ENCODE data around the gene PLXNB2. TPM values are rescaled to one million over a fixed set of nuclear protein-coding genes. Genes with fewer than 3 reads are reported as not detected.

PLXNB2 gene
- total RNA-seq, 3 donors from 2014 or later (not counting 1 experiment from before 2014, with no cell fraction given): 6.0 to 34.7 (median 18.9) TPM

DNA sequence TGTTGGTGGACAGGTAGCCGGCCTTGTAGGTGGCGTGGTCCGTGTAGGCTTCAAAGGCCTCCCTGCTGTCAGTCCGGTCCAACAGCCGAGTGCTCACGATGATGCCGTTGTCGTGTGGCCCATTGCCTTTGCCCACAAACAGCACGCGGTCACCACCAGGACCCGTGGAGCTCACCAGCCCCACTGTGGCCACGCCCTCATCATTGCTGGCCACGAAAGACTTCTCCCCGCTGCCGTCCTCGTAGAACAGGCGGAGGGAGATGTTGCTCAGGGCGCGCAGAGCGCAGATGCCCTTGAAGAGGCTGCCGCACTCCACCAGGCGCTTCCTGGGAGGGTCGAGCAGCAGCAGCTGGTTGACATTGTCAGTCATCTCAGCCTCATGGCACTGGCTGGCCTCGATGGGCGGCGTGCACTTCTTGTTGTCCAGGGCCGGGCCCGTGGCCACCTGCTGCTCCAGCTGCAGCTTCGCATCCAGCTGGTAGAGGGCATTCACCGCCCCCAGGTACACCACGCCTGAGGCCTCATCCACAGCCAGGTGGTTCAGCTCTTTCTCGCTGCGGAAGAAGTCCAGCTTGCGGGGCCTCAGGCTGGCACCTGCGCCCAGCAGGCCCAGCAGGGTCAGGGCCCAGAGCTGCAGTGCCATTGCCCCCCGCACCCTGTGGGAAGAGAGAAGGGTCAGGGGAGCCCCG is 17.4 kb downstream of the PLXNB2 start:
- DNase-seq (no peak), ATAC-seq (no peak)
- H3K27me3 Mint-ChIP-seq (ENCODE audit: low read depth in 2 of 2): peaks cover 9 to 14% of the 10 kb centered on the region in 2 donors
- intact Hi-C loops (cut with micrococcal nuclease): no loop called here
- H3K4me3 Mint-ChIP-seq: no peak overlapping the region
- no peaks in the 10 kb centered on the region for H3K36me3 Mint-ChIP-seq
- Histone ChIP-seq H3K36me3 (ENCODE audit: control insufficient read depth, insufficient read depth, low read length) (no peaks in the 10 kb centered on the region), H3K9me3 (ENCODE audit: control insufficient read depth, insufficient read depth, low read length) (no peaks in the 10 kb centered on the region), H3K4me3 (ENCODE audit: low read length) (no peak overlapping the region), H3K4me1 (ENCODE audit: control insufficient read depth, insufficient read depth, low read length) (peaks cover 27% of the 10 kb centered on the region), H3K27ac (ENCODE audit: low read length) (no peak overlapping the region), H3K27me3 (ENCODE audit: control insufficient read depth, insufficient read depth, low read length) (no peaks in the 10 kb centered on the region)
- WGBS (ENCODE audit: insufficient coverage): 92% methylated on average over 37 of the region's 37 CpGs
- no peaks in the 10 kb centered on the region for H3K9me3 Mint-ChIP-seq
- TF ChIP-seq CTCF (IDR thresholded peaks at IDR 0.05): no peak
- H3K27ac Mint-ChIP-seq: no peak overlapping the region
- peaks cover 0 to 5% of the 10 kb centered on the region in 2 donors for H3K4me1 Mint-ChIP-seq

DNA sequence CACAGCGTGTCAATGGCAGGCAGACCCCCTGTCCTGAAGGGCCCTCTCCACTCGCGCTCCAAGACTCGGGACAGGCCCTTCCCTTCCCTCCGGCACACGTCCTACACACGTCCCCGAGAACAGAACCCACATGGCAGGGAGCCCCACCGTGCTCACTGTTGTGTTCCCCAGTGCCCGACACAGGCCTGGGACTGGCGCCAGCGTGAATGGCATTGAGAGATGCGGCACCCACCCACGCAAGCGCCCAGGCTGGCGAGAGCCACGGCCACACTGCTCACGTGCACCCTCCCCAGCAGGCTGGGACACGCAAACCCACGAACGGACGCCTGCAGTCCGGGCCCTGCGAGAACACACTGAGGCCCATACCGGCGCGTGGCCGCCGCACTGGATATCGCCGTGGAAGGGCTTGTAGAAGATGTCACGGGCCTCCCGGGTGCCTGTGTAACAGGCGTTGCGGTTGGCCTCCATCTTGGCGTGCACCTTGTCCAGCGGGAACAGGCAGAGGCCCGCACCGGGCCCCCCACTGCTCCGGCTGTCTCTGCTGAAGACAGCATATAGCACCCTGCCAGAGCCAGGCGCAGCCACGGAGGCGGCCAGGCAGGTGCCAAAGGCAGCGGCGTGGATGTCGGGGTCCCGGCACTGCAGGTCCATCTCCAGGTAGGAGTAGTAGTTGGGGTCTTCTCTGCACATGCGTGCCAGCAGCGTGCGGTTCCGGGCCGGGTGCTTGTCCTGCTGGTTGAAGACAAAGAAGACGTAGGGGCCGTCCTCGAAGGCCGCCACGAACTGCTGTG is 18.1 kb downstream of the PLXNB2 start:
- no peak for DNase-seq
- peaks cover 9 to 14% of the 10 kb centered on the region in 2 donors for H3K27me3 Mint-ChIP-seq (ENCODE audit: low read depth in 2 of 2)
- H3K4me1 Mint-ChIP-seq: peaks cover 0 to 5% of the 10 kb centered on the region in 2 donors
- TF ChIP-seq CTCF (IDR thresholded peaks at IDR 0.05): no peak
- Histone ChIP-seq H3K27me3 (ENCODE audit: control insufficient read depth, insufficient read depth, low read length) (no peaks in the 10 kb centered on the region), H3K9me3 (ENCODE audit: control insufficient read depth, insufficient read depth, low read length) (no peaks in the 10 kb centered on the region), H3K4me3 (ENCODE audit: low read length) (no peak overlapping the region), H3K36me3 (ENCODE audit: control insufficient read depth, insufficient read depth, low read length) (no peaks in the 10 kb centered on the region), H3K4me1 (ENCODE audit: control insufficient read depth, insufficient read depth, low read length) (peaks cover 27% of the 10 kb centered on the region), H3K27ac (ENCODE audit: low read length) (no peak overlapping the region)
- 96% methylated on average over 57 of the region's 57 CpGs for WGBS (ENCODE audit: insufficient coverage)
- no peaks in the 10 kb centered on the region for H3K36me3 Mint-ChIP-seq
- no peak overlapping the region for H3K27ac Mint-ChIP-seq
- H3K9me3 Mint-ChIP-seq: no peaks in the 10 kb centered on the region
- no peak for ATAC-seq
- intact Hi-C loops (cut with micrococcal nuclease): no loop called here
- H3K4me3 Mint-ChIP-seq: no peak overlapping the region

DNA sequence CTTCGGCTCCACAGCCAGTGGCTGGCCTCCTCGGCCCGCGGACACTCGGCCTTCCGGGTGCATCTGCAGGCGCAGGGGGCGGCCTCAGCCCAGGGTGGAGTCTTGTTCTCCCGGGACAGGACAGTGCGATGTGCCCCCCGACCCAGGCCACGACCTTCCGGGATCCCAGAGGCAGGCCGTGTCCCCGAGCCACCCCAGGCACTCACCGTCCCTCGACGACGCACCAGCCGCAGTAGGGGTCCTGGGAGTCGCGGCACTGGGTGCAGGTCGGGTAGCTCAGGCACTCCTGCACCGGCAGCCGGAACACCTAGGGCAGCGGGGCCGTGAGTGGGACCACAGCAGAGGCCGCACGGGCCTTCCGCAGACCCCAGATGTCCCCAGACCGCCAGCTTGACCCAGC is 19.7 kb downstream of the PLXNB2 start:
- DNase-seq (no peak), ATAC-seq (no peak)
- intact Hi-C loops (cut with micrococcal nuclease): no loop called here
- H3K27me3 Mint-ChIP-seq (ENCODE audit: low read depth in 2 of 2): peaks cover 6 to 10% of the 10 kb centered on the region in 2 donors
- Histone ChIP-seq H3K4me3 (ENCODE audit: low read length) (no peak overlapping the region), H3K4me1 (ENCODE audit: control insufficient read depth, insufficient read depth, low read length) (peaks cover 15% of the 10 kb centered on the region), H3K9me3 (ENCODE audit: control insufficient read depth, insufficient read depth, low read length) (no peaks in the 10 kb centered on the region), H3K27ac (ENCODE audit: low read length) (no peak overlapping the region), H3K36me3 (ENCODE audit: control insufficient read depth, insufficient read depth, low read length) (no peaks in the 10 kb centered on the region), H3K27me3 (ENCODE audit: control insufficient read depth, insufficient read depth, low read length) (no peaks in the 10 kb centered on the region)
- no peak for TF ChIP-seq CTCF (IDR thresholded peaks at IDR 0.05)
- WGBS (ENCODE audit: insufficient coverage): 95% methylated on average over 31 of the region's 31 CpGs
- H3K36me3 Mint-ChIP-seq: no peaks in the 10 kb centered on the region
- H3K4me1 Mint-ChIP-seq: peaks cover 0 to 3% of the 10 kb centered on the region in 2 donors
- H3K27ac Mint-ChIP-seq: no peak overlapping the region
- H3K9me3 Mint-ChIP-seq: no peaks in the 10 kb centered on the region
- no peak overlapping the region for H3K4me3 Mint-ChIP-seq

Data from natural killer cell (primary cell).